Calu3 (cell line): ENCODE measurements around the gene TRPC6. TPM values are rescaled to one million over a fixed set of nuclear protein-coding genes. Genes with fewer than 3 reads are reported as not detected.

Experiments used
- BruUV-seq: library from RNA; stranded (reverse); fragments of 400-500 nt; replicated peaks from 2 replicates; lab custom pipeline; 2021; lab: Mats Ljungman, UMichigan
- CTCF ChIA-PET: fragments of 300-600 bp; sonication (Branson Sonifier 250); formaldehyde crosslinking; loops from one replicate; lab custom pipeline; 2022; ENCODE audit warnings: antibody characterized with exemption; lab: Charles Lee
- DNase-seq: peaks from one replicate; pipeline ENCODE4 v3.0.0; 2022
- H3K27ac Mint-ChIP-seq: one replicate; pipeline ENCODE4 v1.8.0; 2022; ENCODE audit warnings: mixed read lengths; ENCODE audit not compliant: unreplicated experiment
- H3K27me3 Mint-ChIP-seq: one replicate; pipeline ENCODE4 v1.8.0; 2022; ENCODE audit warnings: mixed read lengths; ENCODE audit not compliant: unreplicated experiment
- H3K36me3 Mint-ChIP-seq: one replicate; pipeline ENCODE4 v1.8.0; 2022; ENCODE audit warnings: mild to moderate bottlenecking, moderate library complexity, mixed read lengths; ENCODE audit not compliant: insufficient read depth, unreplicated experiment
- H3K4me1 Mint-ChIP-seq: one replicate; pipeline ENCODE4 v1.8.0; 2022; ENCODE audit warnings: mild to moderate bottlenecking, low read depth, mixed read lengths; ENCODE audit not compliant: unreplicated experiment
- H3K4me3 Mint-ChIP-seq: one replicate; pipeline ENCODE4 v1.8.0; 2022; ENCODE audit warnings: mild to moderate bottlenecking, low read depth, moderate library complexity, mixed read lengths; ENCODE audit not compliant: unreplicated experiment
- H3K9me3 Mint-ChIP-seq: one replicate; pipeline ENCODE4 v1.8.0; 2022; ENCODE audit warnings: low read depth, mixed read lengths; ENCODE audit not compliant: unreplicated experiment
- intact Hi-C: fragments of 100-400 bp; cut with micrococcal nuclease; formaldehyde crosslinking; loops from one replicate; pipeline ENCODE4 v1.10.0; 2022; ENCODE audit not compliant: unreplicated experiment
- total RNA-seq: library from RNA; stranded (reverse); gene quantifications from 2 replicates; pipeline ENCODE4 v1.2.3, GENCODE V29; 2022
- TF ChIP-seq, protein P1 (sequence below): fragments of 200-600 bp; IDR thresholded peaks from one replicate; pipeline ENCODE4 v1.8.0; 2022; ENCODE audit warnings: antibody characterized with exemption; ENCODE audit not compliant: unreplicated experiment

Gene TRPC6
- total RNA-seq, 1 experiment from 2014 or later, result not detected

DNA sequence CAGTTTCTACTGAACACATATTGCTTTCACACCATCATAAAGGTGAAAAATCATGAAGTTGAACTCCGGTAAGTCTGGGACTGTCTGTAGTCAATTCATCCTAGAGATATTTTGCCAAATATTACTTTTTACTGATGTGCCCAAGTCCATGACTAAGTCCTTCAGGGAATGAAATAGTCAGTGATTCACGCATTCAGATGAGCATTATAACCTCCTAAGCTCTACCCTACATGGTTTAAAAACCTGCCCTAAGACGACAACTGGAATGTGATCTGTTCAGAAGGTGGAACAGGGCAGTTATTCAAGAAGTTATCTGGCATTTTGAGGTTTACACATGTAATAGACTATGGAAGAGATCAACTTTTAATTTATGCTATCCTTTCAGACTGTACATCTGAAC lies 125.6 kb downstream of the TRPC6 start:
- intact Hi-C loops, result no loop called here
- CTCF ChIA-PET, result no interaction called here
- DNase-seq, result no peak
- Mint-ChIP-seq H3K36me3 (no peaks in the 10 kb centered on the region), H3K9me3 (no peaks in the 10 kb centered on the region), H3K4me1 (no peaks in the 10 kb centered on the region), H3K27ac (no peak overlapping the region), H3K4me3 (no peak overlapping the region), H3K27me3 (no peaks in the 10 kb centered on the region)
- TF ChIP-seq, protein P1, sequence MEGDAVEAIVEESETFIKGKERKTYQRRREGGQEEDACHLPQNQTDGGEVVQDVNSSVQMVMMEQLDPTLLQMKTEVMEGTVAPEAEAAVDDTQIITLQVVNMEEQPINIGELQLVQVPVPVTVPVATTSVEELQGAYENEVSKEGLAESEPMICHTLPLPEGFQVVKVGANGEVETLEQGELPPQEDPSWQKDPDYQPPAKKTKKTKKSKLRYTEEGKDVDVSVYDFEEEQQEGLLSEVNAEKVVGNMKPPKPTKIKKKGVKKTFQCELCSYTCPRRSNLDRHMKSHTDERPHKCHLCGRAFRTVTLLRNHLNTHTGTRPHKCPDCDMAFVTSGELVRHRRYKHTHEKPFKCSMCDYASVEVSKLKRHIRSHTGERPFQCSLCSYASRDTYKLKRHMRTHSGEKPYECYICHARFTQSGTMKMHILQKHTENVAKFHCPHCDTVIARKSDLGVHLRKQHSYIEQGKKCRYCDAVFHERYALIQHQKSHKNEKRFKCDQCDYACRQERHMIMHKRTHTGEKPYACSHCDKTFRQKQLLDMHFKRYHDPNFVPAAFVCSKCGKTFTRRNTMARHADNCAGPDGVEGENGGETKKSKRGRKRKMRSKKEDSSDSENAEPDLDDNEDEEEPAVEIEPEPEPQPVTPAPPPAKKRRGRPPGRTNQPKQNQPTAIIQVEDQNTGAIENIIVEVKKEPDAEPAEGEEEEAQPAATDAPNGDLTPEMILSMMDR, result no peak
- no TSS peak for BruUV-seq

DNA sequence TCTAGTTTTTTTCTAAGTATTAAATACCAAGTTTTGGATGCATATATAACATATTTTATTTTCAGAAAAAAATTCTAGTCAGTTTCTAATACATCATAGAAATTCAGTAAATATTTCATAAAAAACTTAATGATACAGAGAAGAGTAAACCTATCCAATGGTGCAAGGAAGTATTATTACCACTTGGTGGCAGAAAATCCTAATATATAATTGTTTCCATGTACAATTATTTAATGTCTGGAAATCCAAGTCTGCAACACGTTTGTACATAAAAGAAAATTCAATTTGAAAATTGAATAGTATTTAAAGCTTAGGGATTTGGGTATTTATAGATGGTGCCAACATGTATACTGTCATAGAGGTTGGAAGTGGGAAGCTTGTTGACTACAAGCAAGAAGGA lies 127.0 kb downstream of the TRPC6 start:
- Mint-ChIP-seq H3K27me3 (no peaks in the 10 kb centered on the region), H3K4me1 (no peaks in the 10 kb centered on the region), H3K36me3 (no peaks in the 10 kb centered on the region), H3K27ac (no peak overlapping the region), H3K9me3 (no peaks in the 10 kb centered on the region), H3K4me3 (no peak overlapping the region)
- TF ChIP-seq, protein P1, result no peak
- intact Hi-C loops, result loop anchor here (1.0 kb wide), 1 partner anchor 391 kb away; no protein-coding TSS in a partner anchor
- CTCF ChIA-PET, result interaction anchor here (1.4 kb wide), 2 partner anchors 15 to 390 kb away, joined by 3 to 5 read pairs; no protein-coding TSS in a partner anchor
- no TSS peak for BruUV-seq
- no peak for DNase-seq

DNA sequence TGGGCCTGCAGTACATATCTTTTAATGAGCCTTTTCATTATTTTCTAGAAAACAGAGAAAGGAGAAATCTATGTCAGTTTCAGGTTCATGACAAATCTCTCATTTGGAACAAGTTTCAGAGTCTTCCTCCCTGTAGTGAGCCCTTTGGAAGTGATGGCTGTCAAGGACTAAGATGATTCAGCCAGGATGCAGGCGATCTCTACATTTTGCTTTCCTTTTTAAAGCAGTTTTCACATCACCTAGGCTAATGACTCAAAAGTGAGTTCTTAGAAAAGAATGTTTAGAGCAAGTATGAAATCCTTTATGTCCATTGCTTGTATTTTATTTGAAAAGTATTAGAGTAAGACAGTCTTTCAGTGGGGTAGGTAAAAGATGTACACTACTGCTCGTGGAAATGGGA lies 130.1 kb downstream of the TRPC6 start:
- no TSS peak for BruUV-seq
- no peaks in the 10 kb centered on the region for H3K27me3 Mint-ChIP-seq
- H3K9me3 Mint-ChIP-seq, result no peaks in the 10 kb centered on the region
- CTCF ChIA-PET, result no interaction called here
- H3K36me3 Mint-ChIP-seq, result no peaks in the 10 kb centered on the region
- TF ChIP-seq, protein P1, result no peak
- no peak overlapping the region for H3K27ac Mint-ChIP-seq
- intact Hi-C loops, result no loop called here
- H3K4me1 Mint-ChIP-seq, result no peaks in the 10 kb centered on the region
- DNase-seq, result no peak
- H3K4me3 Mint-ChIP-seq, result no peak overlapping the region

DNA sequence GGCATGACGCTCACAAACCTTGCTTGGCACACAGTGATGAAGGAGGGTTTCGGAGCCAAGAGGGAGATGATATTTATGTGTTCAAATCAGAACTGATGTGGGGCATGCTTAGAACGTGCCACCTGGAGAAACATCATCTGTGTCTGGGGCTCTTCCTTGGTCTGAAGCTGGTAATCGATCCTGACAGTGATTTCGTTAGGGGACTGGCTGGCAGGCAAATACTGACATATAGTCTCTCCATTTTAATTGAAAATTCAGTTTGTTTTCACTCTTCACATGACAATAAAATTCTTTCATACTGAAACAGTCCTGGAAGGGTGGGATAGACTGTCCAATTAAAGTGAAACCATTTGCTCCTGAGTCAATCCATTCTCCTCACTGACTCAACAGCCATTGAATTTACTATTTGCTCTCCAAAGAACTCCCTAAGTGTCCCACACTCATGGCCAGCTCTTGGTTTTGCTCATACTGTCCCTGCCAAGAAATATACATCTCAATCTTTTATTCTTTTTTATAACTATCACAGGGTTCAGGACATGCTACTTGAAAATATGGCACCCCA lies 134.8 kb downstream of the TRPC6 start:
- H3K27me3 Mint-ChIP-seq, result no peaks in the 10 kb centered on the region
- H3K4me3 Mint-ChIP-seq, result no peak overlapping the region
- no TSS peak for BruUV-seq
- H3K4me1 Mint-ChIP-seq, result peaks cover 8% of the 10 kb centered on the region
- no peak overlapping the region for H3K27ac Mint-ChIP-seq
- no peak for DNase-seq
- intact Hi-C loops, result no loop called here
- CTCF ChIA-PET, result no interaction called here
- TF ChIP-seq, protein P1, result no peak
- no peaks in the 10 kb centered on the region for H3K36me3 Mint-ChIP-seq
- H3K9me3 Mint-ChIP-seq, result no peaks in the 10 kb centered on the region
